ENCODE data around the gene NCAPH2.

Gene NCAPH2

DNA sequence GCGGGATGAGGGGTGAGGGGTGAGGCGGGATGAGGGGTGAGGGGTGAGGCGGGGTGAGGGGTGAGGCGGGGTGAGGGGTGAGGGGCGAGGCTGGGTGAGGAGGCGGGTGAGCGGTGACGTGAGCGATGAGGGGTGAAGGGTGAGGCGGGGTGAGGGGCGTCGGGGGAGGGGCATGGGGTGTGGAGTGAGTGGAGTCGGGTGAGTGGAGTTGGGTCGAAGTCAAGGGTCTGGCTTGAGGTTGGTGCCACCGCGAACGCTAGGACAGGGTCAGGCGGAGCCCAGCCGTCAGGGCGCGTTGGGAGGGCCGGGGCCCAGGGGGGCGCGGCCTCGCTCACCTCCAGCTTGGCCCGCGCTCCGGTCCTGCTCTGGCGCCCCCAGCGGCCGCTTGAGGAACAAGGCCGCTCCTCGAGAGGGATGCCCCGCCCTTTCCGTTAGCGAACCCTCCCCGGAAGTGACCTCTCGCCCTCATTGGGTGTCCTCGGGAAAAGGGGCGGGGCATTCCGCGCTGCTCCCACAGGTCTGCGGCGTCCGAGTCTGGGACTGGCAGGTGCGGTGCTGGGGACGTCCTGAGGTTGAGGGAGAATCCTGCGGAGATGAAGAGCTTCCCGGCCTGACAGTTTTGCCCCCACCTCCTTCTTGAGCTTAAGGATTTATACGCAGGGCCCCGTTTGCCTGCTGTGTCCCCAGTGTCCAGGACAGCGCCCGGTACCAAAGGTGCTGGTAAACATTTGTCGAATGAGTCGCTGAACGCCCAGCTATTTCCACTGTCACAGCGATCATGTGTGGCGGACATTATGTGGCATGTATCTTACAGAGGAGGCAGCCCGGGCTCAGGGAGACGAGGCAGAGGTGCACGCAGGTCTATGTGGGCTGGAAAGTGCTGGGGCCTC lies 54.7 kb downstream of the NCAPH2 start, which contains the start of gene SYCE3 (continued):
- peak; percentile 99 for TF ChIP-seq ELK4 (IDR thresholded peaks at IDR 0.05; ENCODE audit: borderline replicate concordance, low read depth, low read length)
- no peak for TF ChIP-seq GFI1B (tag by site-specific recombination; IDR thresholded peaks at IDR 0.05)
- peak; percentile 97 for TF ChIP-seq CTCF (tag by site-specific recombination; IDR thresholded peaks at IDR 0.05)
- TF ChIP-seq KLF1 (tag by site-specific recombination; IDR thresholded peaks at IDR 0.05): peak; percentile 89
- peak; percentile 55 for TF ChIP-seq INSM2 (tag by site-specific recombination; IDR thresholded peaks at IDR 0.05)
- TF ChIP-seq, protein P1, sequence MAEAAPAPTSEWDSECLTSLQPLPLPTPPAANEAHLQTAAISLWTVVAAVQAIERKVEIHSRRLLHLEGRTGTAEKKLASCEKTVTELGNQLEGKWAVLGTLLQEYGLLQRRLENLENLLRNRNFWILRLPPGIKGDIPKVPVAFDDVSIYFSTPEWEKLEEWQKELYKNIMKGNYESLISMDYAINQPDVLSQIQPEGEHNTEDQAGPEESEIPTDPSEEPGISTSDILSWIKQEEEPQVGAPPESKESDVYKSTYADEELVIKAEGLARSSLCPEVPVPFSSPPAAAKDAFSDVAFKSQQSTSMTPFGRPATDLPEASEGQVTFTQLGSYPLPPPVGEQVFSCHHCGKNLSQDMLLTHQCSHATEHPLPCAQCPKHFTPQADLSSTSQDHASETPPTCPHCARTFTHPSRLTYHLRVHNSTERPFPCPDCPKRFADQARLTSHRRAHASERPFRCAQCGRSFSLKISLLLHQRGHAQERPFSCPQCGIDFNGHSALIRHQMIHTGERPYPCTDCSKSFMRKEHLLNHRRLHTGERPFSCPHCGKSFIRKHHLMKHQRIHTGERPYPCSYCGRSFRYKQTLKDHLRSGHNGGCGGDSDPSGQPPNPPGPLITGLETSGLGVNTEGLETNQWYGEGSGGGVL (tag by site-specific recombination; IDR thresholded peaks at IDR 0.05): no peak
- TF ChIP-seq ZNF335 (tag by site-specific recombination; conservative IDR thresholded peaks at IDR 0.05): peak; percentile 70
- no peak for TF ChIP-seq ZNF132 (tag by site-specific recombination; IDR thresholded peaks at IDR 0.05; ENCODE audit: borderline replicate concordance)
- peak; percentile 94 for TF ChIP-seq SCRT2 (tag by site-specific recombination; IDR thresholded peaks at IDR 0.05)
- TF ChIP-seq PATZ1 (tag by site-specific recombination; IDR thresholded peaks at IDR 0.05): peak; percentile 86
- peak; percentile 87 for TF ChIP-seq GLIS1 (tag by site-specific recombination; IDR thresholded peaks at IDR 0.05)
- peak; percentile 96 for TF ChIP-seq KLF16 (tag by site-specific recombination; IDR thresholded peaks at IDR 0.05)
- peak; percentile 98 for TF ChIP-seq KLF8 (tag by site-specific recombination; IDR thresholded peaks at IDR 0.05)
- peak; percentile 73; the same call in 1 of the 2 replicates for TF ChIP-seq BCL11B (tag by site-specific recombination; IDR thresholded peaks at IDR 0.05; ENCODE audit: low read depth)
- TF ChIP-seq ZNF629 (tag by site-specific recombination; IDR thresholded peaks at IDR 0.05): peak; percentile 57
- TF ChIP-seq, protein P2, sequence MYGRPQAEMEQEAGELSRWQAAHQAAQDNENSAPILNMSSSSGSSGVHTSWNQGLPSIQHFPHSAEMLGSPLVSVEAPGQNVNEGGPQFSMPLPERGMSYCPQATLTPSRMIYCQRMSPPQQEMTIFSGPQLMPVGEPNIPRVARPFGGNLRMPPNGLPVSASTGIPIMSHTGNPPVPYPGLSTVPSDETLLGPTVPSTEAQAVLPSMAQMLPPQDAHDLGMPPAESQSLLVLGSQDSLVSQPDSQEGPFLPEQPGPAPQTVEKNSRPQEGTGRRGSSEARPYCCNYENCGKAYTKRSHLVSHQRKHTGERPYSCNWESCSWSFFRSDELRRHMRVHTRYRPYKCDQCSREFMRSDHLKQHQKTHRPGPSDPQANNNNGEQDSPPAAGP (tag by site-specific recombination; IDR thresholded peaks at IDR 0.05): peak; percentile 68; the same call in 1 of the 2 replicates
- TF ChIP-seq ZBTB48 (tag by site-specific recombination; IDR thresholded peaks at IDR 0.05): no peak
- peak; percentile 67; the same call in 1 of the 2 replicates for TF ChIP-seq ZNF692 (tag by site-specific recombination; IDR thresholded peaks at IDR 0.05)
- TF ChIP-seq ZNF558 (tag by site-specific recombination; IDR thresholded peaks at IDR 0.05): no peak
- peak; percentile 67 for TF ChIP-seq SP7 (tag by site-specific recombination; IDR thresholded peaks at IDR 0.05)
- peak; percentile 53; the same call in 1 of the 2 replicates for TF ChIP-seq ZIC2 (tag by site-specific recombination; IDR thresholded peaks at IDR 0.05)
- 0 out of 2 replicates have a peak, but pooled peaks have one; percentile 24 for TF ChIP-seq ZXDB (tag by site-specific recombination; IDR thresholded peaks at IDR 0.05)
- TF ChIP-seq ZNF324 (tag by site-specific recombination; IDR thresholded peaks at IDR 0.05): peak; percentile 61; the same call in 1 of the 2 replicates
- peak; percentile 79 for TF ChIP-seq ZBTB26 (tag by site-specific recombination; optimal IDR thresholded peaks at IDR 0.05)
